ENCODE data around the gene GTF2A1.

GTF2A1 gene

GRCh38 chr14:81143793-81144192, 77.0 kb downstream of the GTF2A1 start:
- no peak for DNase-seq (ENCODE audit: low read depth in 2 of 2, low spot score in 1 of 2)

- no peak for DNase-seq (ENCODE audit: low read depth in 2 of 2, low spot score in 1 of 2)
These were observed 79.3 kb downstream of the GTF2A1 start for GRCh38 chr14:81141426-81141825.

- no peak for DNase-seq (ENCODE audit: low read depth in 2 of 2, low spot score in 1 of 2)
These were observed 82.3 kb downstream of the GTF2A1 start for GRCh38 chr14:81138429-81138828.

- DNase-seq (ENCODE audit: low read depth in 2 of 2, low spot score in 1 of 2): no peak
These were observed 83.4 kb downstream of the GTF2A1 start for GRCh38 chr14:81137316-81137715.

- DNase-seq (ENCODE audit: low read depth in 2 of 2, low spot score in 1 of 2): no peak
These were observed 87.4 kb downstream of the GTF2A1 start for GRCh38 chr14:81133400-81133799.

DNA sequence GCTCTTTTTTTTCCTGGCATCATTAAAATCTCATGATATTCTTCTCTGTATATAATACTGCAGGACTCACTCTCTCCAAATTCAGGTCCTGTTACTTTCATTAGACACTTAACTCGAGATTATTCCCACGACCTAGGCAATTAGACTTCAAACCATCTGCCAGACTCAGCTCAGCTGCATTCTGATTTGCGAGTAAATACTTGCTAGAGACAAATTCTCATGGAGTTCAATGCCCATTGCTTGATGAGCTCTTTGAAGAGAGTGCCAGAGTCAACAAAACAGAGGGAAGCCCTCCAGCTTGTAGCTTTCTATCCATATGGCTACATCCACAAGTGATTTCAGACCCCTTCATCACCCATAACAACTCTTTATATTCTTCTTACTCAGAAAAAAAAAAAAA, 88.3 kb downstream of the GTF2A1 start:
- DNase-seq (ENCODE audit: low read depth in 2 of 2, low spot score in 1 of 2): no peak

- DNase-seq (ENCODE audit: low read depth in 2 of 2, low spot score in 1 of 2): no peak
These were observed 91.5 kb downstream of the GTF2A1 start for GRCh38 chr14:81129242-81129641.

- no peak for DNase-seq (ENCODE audit: low read depth in 2 of 2, low spot score in 1 of 2)
These were observed 93.0 kb downstream of the GTF2A1 start for GRCh38 chr14:81127785-81128184.

GRCh38 chr14:81125536-81125935, 95.2 kb downstream of the GTF2A1 start:
- DNase-seq (ENCODE audit: low read depth in 2 of 2, low spot score in 1 of 2): no peak
